H1 (cell line): ENCODE data around the gene LCN2. TPM values are rescaled to one million over a fixed set of nuclear protein-coding genes. Genes with fewer than 3 reads are reported as not detected.

Experiments
- ATF3 ChIP-seq: IDR thresholded peaks from 2 replicates; pipeline ENCODE4 v1.6.1; 2011; ENCODE audit warnings: low read depth, mild to moderate bottlenecking, low read length; ENCODE audit not compliant: insufficient read depth
- CHD7 ChIP-seq: fragments of 300-600 bp; sonication (generic); IDR thresholded peaks from 2 replicates; pipeline ENCODE4 v1.7.1; 2012; ENCODE audit warnings: low read length, moderate library complexity, mild to moderate bottlenecking, inconsistent platforms; ENCODE audit not compliant: insufficient replicate concordance
- USF2 ChIP-seq: IDR thresholded peaks from 2 replicates; pipeline ENCODE4 v1.6.1; 2011; ENCODE audit warnings: low read length, improper control_type of control experiment
- polyA plus RNA-seq, 7 experiments: library from polyadenylated mRNA; depleted of rRNA in 3 of 7; stranded (reverse) in 5 of 7; unstranded in 2 of 7; fragments of >200 nt in 5 of 7; fragments of 200-250 nt in 2 of 7; gene quantifications; 1 replicate in 5 of 7; 2 replicates in 1 of 7; 4 replicates in 1 of 7; pipeline versions ENCODE4 v1.2.1 to v1.2.3, GENCODE V29; 2011 to 2013; ENCODE audit warnings: missing spikeins in 2 of 7, mixed read lengths in 2 of 7
- total RNA-seq: library from RNA; stranded (reverse); fragmentation: NEBNext Ultra II Directional; extraction: Animal tissue kit (Norgen Biotek cat#: 25700); gene quantifications from 2 replicates; pipeline ENCODE4 v1.2.1, GENCODE V29; 2021

LCN2 gene
- total and polyA plus RNA-seq, 2 of the 8 experiments (the other 6 are each of a cell fraction or from before 2014, with no cell fraction given), result 1.1 to 1.6 TPM

- TF ChIP-seq CHD7 (no peak), ATF3 (no peak), USF2 (no peak)
Observed at GRCh38 chr9:128152133-128153059, 3.1 kb downstream of the LCN2 start (continued).
